ENCODE measurements around the gene TRAPPC5. TPM values are rescaled to one million over a fixed set of nuclear protein-coding genes. Genes with fewer than 3 reads are reported as not detected.
A peak's percentile ranks its signal among the peaks of the same experiment; 100 is the strongest.

The TRAPPC5 gene
- total RNA-seq, 1 experiment from 2014 or later = 101 TPM

- no peak for TF ChIP-seq REST (IDR thresholded peaks at IDR 0.05; ENCODE audit: low read depth)
- no peak for TF ChIP-seq ZFX (IDR thresholded peaks at IDR 0.05)
- TF ChIP-seq FOSL1 (IDR thresholded peaks at IDR 0.05; ENCODE audit: low read depth) = no peak
- TF ChIP-seq YY1 (IDR thresholded peaks at IDR 0.05; ENCODE audit: extremely low read depth, insufficient replicate concordance, low read depth, low read length) = no peak
Observed at GRCh38 chr19:7640803-7641202, 39.8 kb upstream of the TRAPPC5 start (continued).

- peaks cover 17% of the 10 kb centered on the region for H3K79me2 ChIP-seq (ENCODE audit: insufficient read depth, low read length)
- peaks cover 0 to 6% of the 10 kb centered on the region in 2 experiments; a peak in 1 of 4 replicates for H3K36me3 ChIP-seq (ENCODE audit: control insufficient read depth in 1 of 2, insufficient read depth in 2 of 2, low read length in 2 of 2)
- H3K4me2 ChIP-seq (ENCODE audit: low read length) = no peak overlapping the region
- DNase-seq (ENCODE audit: low read depth, low spot score) (no peak), ATAC-seq (no peak)
- no peaks in the 10 kb centered on the region for H3K9me2 ChIP-seq (ENCODE audit: insufficient read depth)
- ChIA-PET POLR2A (no interaction called here), CTCF (interaction anchor here (1.0 to 1.1 kb wide), 3 partner anchors 12 to 158 kb away, joined by 3 to 7 read pairs (median 4); no protein-coding TSS in a partner anchor), RAD21 (ENCODE audit: low non-redundant PET in 1 of 2, low total read pairs in 2 of 2, uncharacterized antibody in 2 of 2, unreplicated experiment in 2 of 2) (no interaction called here)
- H2AFZ ChIP-seq (ENCODE audit: low read depth, low read length, poor library complexity, severe bottlenecking) = no peak overlapping the region
- intact Hi-C loops (cut with micrococcal nuclease) = no loop called here
- TF ChIP-seq CTCF (IDR thresholded peaks at IDR 0.05 in 2 of 3, conservative IDR thresholded peaks at IDR 0.05 in 1 of 3; ENCODE audit: borderline replicate concordance in 1 of 3, insufficient read depth in 1 of 3, low read depth in 2 of 3, low read length in 2 of 3) (peak in 2 of 3 experiments; percentile 22 to 42; a peak in 4 of 6 replicates), EGR1 (IDR thresholded peaks at IDR 0.05; ENCODE audit: low read depth) (no peak), ZBTB33 (IDR thresholded peaks at IDR 0.05; ENCODE audit: extremely low read depth, insufficient replicate concordance, low read length) (no peak), SP1 (IDR thresholded peaks at IDR 0.05; ENCODE audit: low read depth) (no peak), TCF7L2 (IDR thresholded peaks at IDR 0.05; ENCODE audit: borderline replicate concordance, extremely low read depth, insufficient read depth, insufficient read length) (no peak), ZNF274 (IDR thresholded peaks at IDR 0.05; ENCODE audit: low read depth, low read length) (no peak), POLR2A (IDR thresholded peaks at IDR 0.05; ENCODE audit: borderline replicate concordance, extremely low read depth, insufficient read depth, insufficient read length) (no peak), ZFX (IDR thresholded peaks at IDR 0.05) (no peak)
- H3K4me1 ChIP-seq (ENCODE audit: control insufficient read depth in 1 of 2, insufficient read depth in 2 of 2, low read length in 2 of 2) = peaks cover 6 to 22% of the 10 kb centered on the region in 2 experiments; a peak in 3 of 4 replicates
- no peak overlapping the region for H3K4me3 ChIP-seq (replicated peaks in 1 of 2; ENCODE audit: low read depth in 1 of 2, low read length in 2 of 2)
- no peaks in the 10 kb centered on the region for H4K20me1 ChIP-seq (ENCODE audit: insufficient read depth)
- no TSS peak for BruUV-seq (replicated peaks)
- H3K9ac ChIP-seq (ENCODE audit: low read length) = no peak overlapping the region
- no peak overlapping the region for H3K27ac ChIP-seq (ENCODE audit: low read depth, low read length)
- peaks cover 0 to 4% of the 10 kb centered on the region in 2 experiments; a peak in 1 of 4 replicates for H3K9me3 ChIP-seq (ENCODE audit: control insufficient read depth in 1 of 2, insufficient read depth in 1 of 2, low read depth in 1 of 2, low read length in 2 of 2)
- no peaks in the 10 kb centered on the region for H3K27me3 ChIP-seq (ENCODE audit: insufficient read depth, low read length)
Observed at GRCh38 chr19:7641290-7642276, 39.0 kb upstream of the TRAPPC5 start.
